ENCODE results near the gene APOL2. TPM values are rescaled to one million over a fixed set of nuclear protein-coding genes. Genes with fewer than 3 reads are reported as not detected.

APOL2 gene
- total RNA-seq, 2 donors from 2014 or later = 2.1 to 7.9 TPM

- H3K27ac ChIP-seq (ENCODE audit: low read depth, low read length) = no peak overlapping the region
- Mint-ChIP-seq H3K9me3 (peaks cover 23% of the 10 kb centered on the region), H3K27me3 (ENCODE audit: insufficient read depth) (peaks cover 6% of the 10 kb centered on the region), H3K36me3 (ENCODE audit: low read depth) (no peaks in the 10 kb centered on the region), H3K4me1 (no peaks in the 10 kb centered on the region), H3K27ac (no peak overlapping the region), H3K4me3 (no peak overlapping the region)
- H3K9ac ChIP-seq (ENCODE audit: extremely low read depth, low read length, poor library complexity, severe bottlenecking) = no peak overlapping the region
- peaks cover 23% of the 10 kb centered on the region for H3K9me3 ChIP-seq (ENCODE audit: control insufficient read depth, low read length)
- no peak for TF ChIP-seq CTCF (conservative IDR thresholded peaks at IDR 0.05)
- no peak overlapping the region for H3K4me3 ChIP-seq (ENCODE audit: low read length)
- H3K36me3 ChIP-seq (ENCODE audit: control insufficient read depth, insufficient read depth, low read length) = no peaks in the 10 kb centered on the region
- DNase-seq = peak; percentile 18
- H3K27me3 ChIP-seq (ENCODE audit: control insufficient read depth, insufficient read depth, low read length, poor library complexity, severe bottlenecking) = no peaks in the 10 kb centered on the region
- 92 to 93% methylated on average over 3 to 4 of the region's 4 CpGs for WGBS, 2 experiments (ENCODE audit: insufficient coverage in 1 of 2, insufficient read length in 1 of 2)
- no peaks in the 10 kb centered on the region for H3K4me1 ChIP-seq (ENCODE audit: control insufficient read depth, insufficient read depth, low read length)
Observed at GRCh38 chr22:36245805-36246356, 6.6 kb upstream of the APOL2 start.

GRCh38 chr22:36244522-36245391 lies 5.4 kb upstream of the APOL2 start:
- Histone ChIP-seq H3K27ac (ENCODE audit: low read depth, low read length) (no peak overlapping the region), H3K36me3 (ENCODE audit: control insufficient read depth, insufficient read depth, low read length) (no peaks in the 10 kb centered on the region), H3K9me3 (ENCODE audit: control insufficient read depth, low read length) (peaks cover 21% of the 10 kb centered on the region), H3K27me3 (ENCODE audit: control insufficient read depth, insufficient read depth, low read length, poor library complexity, severe bottlenecking) (no peaks in the 10 kb centered on the region), H3K4me1 (ENCODE audit: control insufficient read depth, insufficient read depth, low read length) (no peaks in the 10 kb centered on the region), H3K4me3 (ENCODE audit: low read length) (no peak overlapping the region), H3K9ac (ENCODE audit: extremely low read depth, low read length, poor library complexity, severe bottlenecking) (no peak overlapping the region)
- Mint-ChIP-seq H3K4me3 (no peak overlapping the region), H3K9me3 (peaks cover 20% of the 10 kb centered on the region), H3K4me1 (peaks cover 3% of the 10 kb centered on the region), H3K27me3 (ENCODE audit: insufficient read depth) (peaks cover 6% of the 10 kb centered on the region), H3K27ac (no peak overlapping the region), H3K36me3 (ENCODE audit: low read depth) (no peaks in the 10 kb centered on the region)
- 90 to 93% methylated on average over 4 to 5 of the region's 5 CpGs for WGBS, 2 experiments (ENCODE audit: insufficient coverage in 1 of 2, insufficient read length in 1 of 2)
- no peak for TF ChIP-seq CTCF (conservative IDR thresholded peaks at IDR 0.05)
- DNase-seq = no peak

- Mint-ChIP-seq H3K4me1 (peaks cover 11% of the 10 kb centered on the region), H3K27me3 (ENCODE audit: insufficient read depth) (peaks cover 6% of the 10 kb centered on the region), H3K36me3 (ENCODE audit: low read depth) (no peaks in the 10 kb centered on the region), H3K9me3 (peaks cover 14% of the 10 kb centered on the region), H3K27ac (no peak overlapping the region), H3K4me3 (no peak overlapping the region)
- Histone ChIP-seq H3K27me3 (ENCODE audit: control insufficient read depth, insufficient read depth, low read length, poor library complexity, severe bottlenecking) (no peaks in the 10 kb centered on the region), H3K4me1 (ENCODE audit: control insufficient read depth, insufficient read depth, low read length) (no peaks in the 10 kb centered on the region), H3K9ac (ENCODE audit: extremely low read depth, low read length, poor library complexity, severe bottlenecking) (no peak overlapping the region), H3K36me3 (ENCODE audit: control insufficient read depth, insufficient read depth, low read length) (no peaks in the 10 kb centered on the region), H3K27ac (ENCODE audit: low read depth, low read length) (no peak overlapping the region), H3K4me3 (ENCODE audit: low read length) (no peak overlapping the region), H3K9me3 (ENCODE audit: control insufficient read depth, low read length) (peaks cover 13% of the 10 kb centered on the region)
- DNase-seq = peak; percentile 28
- WGBS, 2 experiments (ENCODE audit: insufficient coverage in 1 of 2, insufficient read length in 1 of 2) = 90 to 97% methylated on average over 5 of the region's 5 CpGs
- TF ChIP-seq CTCF (conservative IDR thresholded peaks at IDR 0.05) = no peak
Observed at GRCh38 chr22:36243986-36244385, 4.7 kb upstream of the APOL2 start.
